NCI-H524 (cell line): Measurements from ENCODE around the gene NIPAL4.

Source experiments
- DNase-seq, 2 experiments: peaks; one replicate each; lab custom pipeline; 2025; lab: John Stamatoyannopoulos, UW

Gene NIPAL4

DNA sequence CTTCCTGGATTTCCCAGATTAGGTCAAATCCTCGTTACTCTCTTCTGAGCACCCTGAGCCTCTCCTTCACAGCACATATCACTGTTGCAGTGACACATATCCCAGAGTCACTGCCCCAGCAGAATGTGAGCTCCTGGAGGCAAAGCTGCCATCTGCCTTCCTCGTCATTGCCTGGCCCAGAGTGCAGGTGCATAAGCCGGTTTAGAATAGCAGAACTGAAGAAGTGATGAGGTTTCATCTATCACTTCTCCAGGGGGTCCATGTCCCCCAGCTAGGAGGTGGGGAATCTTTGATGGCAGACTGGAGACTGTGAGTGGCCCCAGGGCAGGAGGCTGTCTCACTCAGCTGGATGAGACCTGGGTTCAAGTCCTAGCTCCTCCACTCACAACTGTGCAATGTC is 25.8 kb downstream of the NIPAL4 start:
- no peak for DNase-seq

DNA sequence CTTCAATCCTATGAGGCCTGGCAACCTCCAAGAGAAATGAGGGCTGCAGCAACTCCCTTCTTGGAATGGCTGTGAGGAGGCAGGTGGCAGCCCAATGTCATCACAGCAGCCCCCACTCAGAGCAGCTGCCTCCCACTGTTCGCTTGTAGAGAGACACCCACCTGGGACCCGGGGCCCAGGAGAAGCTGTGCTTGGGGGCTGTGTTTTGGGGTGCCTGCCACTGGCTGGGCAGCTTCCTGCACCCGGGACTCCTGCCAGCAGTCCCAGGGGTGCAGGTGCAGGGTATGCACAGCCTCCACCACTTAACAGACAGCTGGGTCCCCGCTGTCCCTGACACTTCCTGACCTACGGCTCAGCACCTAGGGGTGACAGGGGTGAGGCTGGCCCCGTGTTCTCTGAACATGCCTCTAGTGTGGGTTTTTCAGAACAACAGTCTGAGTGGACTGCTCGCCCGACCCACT is 26.2 kb downstream of the NIPAL4 start:
- no peak for DNase-seq

DNA sequence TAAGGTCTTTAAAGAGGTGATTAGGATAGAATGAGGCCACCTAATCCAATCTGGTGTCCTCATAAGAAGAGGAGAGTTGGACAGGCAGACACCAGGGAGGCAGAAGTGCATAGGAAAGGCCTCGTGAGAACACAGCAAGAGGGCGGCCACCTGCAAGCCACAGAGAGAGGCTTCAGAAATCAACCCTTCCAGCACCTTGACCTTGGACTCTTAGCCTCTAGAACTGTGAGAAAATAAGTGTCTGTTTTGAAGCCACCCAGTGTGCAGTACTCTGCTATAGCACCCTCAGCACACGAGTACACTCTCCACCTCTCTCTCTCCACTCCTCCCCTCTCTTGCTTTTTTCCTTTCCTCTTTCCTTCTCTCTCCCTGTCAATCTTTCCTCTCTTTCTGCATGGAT is 26.8 kb downstream of the NIPAL4 start:
- DNase-seq, result no peak

DNA sequence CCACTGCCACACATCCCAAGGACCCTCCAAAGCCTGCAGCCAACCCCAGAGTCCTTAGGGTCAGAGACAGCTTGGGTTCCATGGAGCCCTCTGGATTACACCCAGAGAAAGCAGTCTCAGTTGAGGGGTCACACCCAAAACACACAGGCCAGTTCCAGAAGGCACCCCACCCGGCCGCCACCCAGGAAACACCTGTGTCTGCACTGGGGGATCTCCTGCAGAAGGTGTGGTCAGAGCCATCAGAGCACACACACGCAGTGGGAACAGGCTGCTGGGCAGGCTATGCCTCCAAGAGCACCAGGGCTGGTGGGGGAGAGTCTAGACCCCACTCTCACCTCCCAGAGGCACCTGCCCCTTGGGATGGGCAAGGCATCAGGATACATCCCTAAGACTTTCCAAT is 27.3 kb downstream of the NIPAL4 start:
- DNase-seq, result no peak

DNA sequence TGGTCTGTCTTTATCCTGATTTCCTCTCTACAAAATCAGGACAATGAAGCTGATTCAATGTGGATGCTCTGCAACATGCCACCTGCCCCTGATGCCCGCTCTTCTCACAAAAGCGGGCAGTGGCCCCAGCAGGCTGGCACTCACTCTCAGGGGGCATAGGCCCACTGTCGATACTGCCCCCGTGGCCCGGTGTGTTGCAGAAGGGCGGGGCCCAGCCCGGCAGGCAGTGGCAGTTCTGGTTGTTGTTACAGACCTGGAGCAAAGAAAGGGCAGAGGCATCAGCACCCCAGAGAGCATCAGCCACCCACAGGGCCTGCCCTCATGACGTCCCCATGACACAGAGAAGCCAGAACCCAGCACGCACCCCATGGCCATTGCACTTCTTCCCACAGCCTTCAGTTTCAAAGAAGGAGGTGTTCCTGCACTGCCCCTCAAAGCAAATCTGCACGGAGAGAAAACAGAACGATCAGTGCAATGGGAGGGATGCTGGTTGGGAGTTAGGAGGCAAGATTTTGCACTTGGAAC is 31.5 kb downstream of the NIPAL4 start:
- no peak for DNase-seq

DNA sequence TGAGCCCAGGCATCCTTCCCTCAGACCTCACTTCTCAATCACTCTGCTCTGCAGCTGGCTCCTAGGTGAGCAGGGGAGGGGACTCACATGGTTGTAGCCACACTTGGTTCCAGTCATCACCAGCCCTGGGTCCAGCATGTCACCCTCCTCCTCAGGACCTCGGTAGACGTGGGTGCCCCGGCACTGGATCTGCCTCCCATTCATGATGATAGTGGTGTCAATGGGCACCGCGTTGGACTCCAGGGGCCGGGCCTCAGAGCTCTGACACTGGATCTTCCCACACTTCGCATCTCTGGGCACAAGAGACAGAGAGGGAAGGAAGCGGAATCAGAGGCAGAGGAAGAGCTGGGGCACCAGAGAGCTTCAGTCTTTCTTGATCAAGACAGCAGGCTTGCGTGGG is 32.9 kb downstream of the NIPAL4 start:
- DNase-seq, result no peak

DNA sequence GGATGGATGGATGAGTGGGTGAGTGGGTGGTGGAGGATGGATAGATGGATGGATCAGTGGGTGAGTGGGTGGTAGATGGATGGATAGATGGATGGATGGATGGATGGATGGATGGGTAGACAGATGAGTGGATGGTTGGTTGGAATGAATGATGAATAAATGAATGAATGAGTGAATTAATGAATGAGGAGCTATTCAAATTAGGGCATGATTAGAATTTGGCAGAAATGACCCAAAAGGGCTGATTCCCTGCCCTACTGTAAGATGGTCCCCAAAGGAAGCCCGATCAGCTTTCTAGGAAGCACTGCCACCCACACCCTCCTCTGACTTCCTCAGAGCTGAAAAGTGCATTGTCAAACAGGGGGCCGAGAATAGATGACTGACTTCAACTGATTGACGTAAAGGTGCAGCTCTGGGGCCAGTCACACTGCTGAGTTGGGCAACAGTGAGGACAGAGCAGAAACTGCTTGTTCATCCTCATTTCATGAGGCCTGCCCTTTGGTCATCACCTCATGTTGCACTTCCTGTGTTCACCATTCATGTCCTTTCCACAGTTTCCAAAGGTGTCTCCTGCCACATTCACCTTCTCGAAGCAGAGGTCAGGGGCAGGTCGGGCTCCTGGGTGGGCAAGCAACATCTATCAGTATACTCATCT is 34.3 kb downstream of the NIPAL4 start:
- no peak for DNase-seq

DNA sequence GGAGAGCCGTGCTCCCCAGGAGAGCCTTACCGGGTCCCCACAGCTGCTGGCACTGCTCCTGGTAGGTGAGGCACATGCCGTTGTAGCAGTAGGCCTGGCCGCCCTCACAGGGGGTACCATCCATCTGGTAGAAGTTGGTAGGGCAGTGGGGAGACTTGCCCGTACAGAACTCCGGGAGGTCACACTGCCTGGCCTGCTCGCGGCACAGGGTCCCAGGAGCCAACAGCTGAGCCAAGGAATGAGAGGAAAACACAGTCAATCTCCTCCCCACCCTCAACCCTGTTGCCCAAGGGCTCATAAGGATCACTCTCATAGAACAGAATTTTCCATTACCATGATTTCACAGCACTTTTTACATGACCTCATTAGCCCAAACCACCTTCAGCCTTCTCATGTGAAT is 36.9 kb downstream of the NIPAL4 start:
- DNase-seq, result no peak

DNA sequence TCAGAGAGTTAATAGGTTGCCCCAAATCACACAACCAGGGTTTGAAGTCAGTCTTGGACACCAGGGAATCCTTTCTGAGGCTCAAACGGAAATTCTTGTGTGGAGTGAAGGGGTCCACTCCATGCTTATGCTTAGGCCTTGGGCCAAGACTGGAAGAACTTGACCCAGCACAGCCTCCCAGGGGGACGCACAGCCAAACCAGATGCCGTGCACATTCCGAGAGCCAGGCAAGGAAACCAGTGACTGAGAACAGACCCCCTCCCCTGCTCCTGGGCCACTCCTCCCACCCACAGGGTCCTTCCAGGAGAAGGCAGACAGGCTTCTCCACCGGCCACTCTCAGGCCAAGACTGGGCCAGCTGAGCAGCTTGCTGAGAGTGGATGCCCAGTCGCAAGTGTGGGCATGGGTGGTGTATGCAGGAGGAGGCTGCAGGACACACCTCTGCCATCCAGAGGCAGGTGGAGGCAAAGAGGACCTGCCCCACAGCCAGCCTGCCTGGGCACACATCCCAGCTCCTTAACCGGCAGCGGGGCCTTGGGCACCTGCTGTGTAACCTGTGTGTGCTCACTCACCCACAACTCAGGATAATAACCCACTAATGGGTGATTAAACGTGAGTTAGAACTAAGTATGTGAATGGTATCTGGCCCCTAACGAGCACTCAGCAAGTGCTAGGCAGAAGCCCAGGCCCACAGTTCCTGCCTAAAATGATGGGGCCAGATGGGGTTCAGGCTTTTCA is 38.0 kb downstream of the NIPAL4 start:
- peak in 1 of 2 experiments; percentile 48 for DNase-seq

DNA sequence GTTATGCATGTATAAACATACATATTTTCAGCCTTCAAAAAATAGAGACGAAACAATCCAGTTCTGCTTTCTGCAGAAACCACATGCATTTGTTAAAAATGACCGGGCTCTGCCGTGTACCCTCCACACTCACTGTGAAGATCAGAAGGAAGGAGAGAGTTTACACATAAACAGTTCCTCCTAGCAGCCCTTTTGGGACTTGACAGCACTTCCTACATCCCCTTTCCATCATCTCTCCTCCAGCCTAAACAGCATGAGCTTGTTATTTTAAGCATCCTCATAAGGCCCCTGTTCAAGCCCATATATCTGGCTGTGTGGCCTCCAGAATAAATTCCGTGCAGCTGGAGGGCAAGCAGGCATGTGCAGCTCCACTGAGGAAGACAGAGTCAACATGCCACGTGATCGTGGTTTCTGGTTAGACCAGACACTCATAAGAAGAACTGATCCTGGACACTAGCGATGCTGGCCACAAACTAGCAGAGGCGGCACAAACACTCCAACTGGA is 42.2 kb downstream of the NIPAL4 start:
- no peak for DNase-seq

DNA sequence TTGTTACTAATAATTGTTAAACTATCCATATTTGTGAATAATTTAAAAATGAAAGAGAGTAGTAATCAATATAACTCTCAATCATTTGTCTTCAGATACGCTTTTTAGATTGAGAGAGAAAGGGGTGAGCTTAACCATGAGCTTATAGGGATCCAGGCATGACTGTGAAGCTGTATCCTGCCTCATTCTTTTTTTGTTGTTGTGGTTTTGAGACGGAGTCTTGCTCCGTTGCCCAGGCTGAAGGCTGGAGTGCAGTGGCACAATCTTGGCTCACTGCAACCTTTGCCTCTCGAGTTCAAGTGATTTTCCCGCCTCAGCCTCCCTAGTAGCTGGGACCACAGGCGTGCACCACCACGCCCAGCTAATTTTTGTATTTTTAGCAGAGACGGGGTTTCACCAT is 44.0 kb downstream of the NIPAL4 start:
- no peak for DNase-seq

DNA sequence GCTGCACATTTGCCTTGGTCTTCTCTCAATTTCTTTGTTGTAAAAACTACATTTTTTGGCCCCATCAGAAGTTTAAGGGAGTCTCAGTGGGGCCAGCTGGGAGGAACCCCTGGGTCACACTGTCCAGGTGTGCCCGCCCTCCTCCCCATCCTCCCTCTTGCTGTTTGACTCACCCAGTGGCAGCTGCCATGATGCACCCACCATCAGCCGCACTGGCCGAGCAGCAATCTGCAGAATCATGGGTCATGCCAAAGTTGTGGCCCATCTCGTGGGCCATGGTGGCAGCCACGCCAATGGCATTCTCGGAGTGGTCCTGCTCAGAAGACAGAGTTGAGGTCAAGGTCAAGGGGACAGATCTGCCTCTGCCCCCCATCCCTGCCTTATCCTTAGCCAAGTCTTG is 45.5 kb downstream of the NIPAL4 start:
- no peak for DNase-seq

DNA sequence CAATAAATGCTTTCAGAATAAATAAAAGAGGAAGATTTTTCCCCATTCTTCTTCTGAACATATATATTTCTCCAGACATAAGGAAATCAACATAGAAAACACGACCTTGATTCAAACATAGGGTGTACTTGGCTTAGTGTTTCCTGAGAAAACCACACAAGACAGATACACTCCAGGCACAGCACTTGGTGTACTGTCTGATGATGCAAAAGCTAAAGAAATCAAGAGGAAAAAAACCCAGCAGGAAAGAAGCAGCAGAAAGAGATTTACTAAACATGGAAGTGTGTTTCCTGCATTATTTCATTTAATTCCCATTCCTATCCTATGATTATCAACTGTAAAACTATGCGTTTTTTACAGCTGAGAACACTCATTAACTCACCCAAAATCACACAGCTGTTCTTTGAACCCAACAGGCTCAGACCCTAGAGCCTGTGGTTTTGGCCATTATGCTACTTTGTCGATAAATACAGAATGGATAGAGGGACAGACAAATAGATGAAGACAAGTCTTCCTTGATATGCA is 46.1 kb downstream of the NIPAL4 start:
- no peak for DNase-seq

DNA sequence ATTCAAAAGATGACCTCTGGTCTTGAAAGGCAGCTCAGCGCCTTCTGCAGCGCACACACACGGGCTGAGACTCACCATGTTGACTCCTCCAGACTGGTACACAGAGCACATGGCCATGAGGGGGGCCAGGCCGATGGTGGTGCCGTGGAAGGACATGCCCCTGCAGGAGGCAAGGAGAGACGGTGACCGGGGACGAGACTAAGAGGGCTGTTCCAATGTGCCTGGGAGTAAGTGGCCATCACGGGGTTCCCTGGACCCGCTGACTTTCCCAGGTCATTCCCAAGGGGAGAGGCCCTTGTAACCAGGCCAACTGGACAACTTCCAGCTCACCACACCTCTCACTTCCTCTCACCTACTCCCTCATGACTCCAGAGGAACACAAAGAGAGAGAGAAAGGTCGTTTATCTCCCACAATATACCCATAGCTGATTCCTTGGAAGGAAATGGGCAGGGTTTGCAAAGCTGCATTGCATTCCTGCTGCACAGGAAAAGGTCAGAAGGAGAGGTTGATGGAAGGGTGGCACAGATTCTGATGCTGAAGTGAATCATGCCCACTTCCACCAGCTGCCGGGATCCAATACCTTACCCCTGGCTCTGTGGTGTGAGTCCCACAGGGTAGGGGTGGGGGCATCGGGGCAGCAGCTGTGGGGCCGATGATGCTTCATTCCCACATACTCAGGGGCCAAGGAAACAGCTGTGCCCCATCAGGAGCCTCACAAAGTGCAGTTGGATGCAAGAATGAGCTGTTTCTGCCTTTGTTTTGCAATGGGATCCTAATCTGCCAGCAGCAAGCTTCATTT is 47.2 kb downstream of the NIPAL4 start:
- DNase-seq, result peak in 1 of 2 experiments; percentile 21

DNA sequence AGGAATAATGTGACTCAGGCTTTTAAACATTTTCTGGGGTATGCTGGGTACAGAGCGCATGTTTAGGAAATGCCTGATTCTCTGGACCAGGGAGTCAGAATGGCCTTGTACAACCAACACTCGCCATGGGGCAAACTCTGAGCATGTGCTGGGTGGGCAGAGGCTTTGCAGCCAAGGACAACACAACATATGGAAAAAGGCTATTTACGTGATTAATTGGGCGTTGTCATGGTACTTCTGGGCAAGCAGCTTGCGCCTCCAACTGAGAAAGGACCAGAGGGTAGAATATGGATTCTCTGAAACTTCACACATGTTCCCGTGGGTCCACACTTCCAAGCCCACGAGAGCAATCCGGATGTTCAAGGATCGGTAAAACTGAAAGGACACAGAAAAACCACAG is 49.1 kb downstream of the NIPAL4 start:
- DNase-seq, result peak; percentile 37 to 72

DNA sequence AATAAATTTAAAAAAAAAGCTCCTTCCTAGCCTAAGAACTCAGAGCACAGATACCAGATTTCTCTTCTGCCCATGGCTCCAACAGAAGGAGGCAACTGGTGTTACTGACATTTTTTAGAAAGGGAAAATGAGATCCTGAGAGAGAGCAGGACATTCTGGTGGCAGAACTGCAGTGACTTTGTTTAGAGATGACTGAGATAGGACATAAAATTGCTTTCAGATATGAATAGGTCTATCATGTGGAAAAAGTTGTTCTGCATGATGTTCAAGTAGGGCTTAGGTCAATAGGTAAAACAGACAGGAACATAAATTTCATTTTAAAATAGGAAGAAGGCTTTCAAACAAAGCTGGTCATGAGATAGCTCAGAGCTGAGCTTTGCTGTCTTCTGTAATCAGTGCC is 49.6 kb downstream of the NIPAL4 start:
- no peak for DNase-seq

DNA sequence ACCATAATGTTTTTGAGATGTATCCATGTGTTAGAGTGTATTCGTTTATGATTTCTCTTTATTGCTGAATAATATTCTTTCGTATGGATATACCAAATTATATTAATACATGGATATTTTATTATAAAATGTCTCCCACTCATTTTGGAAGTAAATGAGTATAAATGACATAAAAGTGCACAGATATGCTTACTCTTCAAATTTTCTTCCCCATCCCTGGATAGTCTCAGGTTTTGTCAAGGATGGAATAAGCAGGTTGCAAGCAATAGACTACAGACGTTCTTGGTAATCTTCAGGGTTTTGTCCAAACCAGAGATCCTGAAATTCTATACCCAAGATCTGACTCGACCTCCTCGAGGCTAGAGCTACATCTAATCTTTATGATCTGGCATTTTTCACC is 50.7 kb downstream of the NIPAL4 start:
- DNase-seq, result no peak

DNA sequence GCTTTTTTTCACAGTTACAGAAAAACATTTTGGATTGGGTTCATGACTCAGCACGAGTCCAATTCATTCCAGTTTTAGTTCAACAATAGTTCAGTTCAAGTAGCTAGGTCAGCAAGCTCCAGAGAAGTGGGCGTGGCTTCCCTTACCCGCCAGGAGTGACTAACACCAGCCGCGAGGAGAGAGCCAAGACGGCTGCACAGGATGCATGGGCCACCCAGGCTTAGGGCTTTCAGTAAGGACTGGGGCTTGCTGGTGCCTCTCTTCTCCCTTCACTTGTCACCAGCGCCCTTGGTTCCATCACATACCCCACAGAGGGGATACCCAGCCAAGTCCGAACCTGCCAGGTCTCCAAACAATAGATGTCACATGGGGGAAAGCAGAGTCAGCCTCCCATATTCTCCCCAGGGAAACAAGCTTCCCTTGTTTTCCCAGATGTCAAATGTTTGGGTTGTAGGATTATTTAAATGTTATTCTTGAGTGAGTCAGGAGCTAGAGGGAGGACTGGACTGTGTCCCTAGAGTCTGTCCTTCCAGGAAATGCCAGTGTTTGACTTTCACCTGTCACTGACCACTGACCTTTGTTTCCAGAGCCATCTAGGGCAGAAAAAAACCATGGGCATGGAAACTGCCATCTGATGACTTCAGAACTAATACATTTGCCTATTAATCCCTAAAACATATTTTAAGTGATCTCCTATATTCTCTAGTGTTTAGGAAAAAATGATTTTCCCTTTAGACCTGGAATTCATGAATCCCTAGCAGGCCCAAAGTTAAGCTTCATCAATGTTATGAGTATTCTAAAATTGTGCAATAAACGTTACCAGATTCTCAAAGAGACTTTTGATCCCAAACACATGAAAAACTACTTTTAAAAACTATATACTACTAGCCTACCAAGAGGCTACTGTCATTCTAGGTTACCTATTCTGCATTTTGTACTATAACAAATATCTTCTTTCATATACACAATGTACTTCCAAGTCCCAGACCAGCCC is 51.9 kb downstream of the NIPAL4 start:
- no peak for DNase-seq

DNA sequence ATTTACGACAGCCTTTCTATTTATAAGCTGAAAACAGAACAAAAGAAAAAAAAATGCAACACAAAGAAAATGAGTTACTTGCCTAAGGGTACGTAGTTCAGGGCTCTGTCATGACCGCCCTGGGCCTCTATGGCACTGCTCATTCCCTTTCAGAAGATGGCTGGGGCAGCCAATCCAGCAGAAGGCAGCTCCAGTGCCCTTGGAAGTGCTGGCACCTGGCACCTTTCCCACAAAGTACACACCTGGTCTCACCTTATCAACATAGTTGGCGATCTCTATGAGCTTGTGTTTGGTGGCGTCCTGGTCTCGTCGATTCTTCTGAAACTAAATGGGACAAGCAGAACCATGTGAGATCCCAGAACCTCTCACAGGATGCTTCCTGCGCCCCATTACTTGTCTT is 53.2 kb downstream of the NIPAL4 start:
- DNase-seq, result no peak

DNA sequence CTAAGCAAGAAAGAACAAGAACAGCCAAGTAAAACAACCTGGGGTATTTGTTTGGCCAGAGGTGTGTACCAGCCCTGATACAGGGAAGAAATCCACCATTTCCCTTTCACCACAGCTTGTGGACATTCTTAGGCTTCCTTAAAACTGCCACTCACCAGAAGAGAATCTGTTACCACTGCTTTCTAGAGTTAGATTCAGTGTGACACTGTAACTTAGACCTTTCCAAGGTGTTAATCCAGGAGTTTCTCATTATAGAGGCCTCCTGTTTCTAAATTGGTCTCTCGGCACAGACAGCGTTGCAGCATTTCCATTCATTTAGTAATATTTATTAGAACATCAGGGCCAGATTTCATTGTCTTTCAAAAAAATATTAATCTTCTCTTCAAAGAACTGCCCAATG is 55.0 kb downstream of the NIPAL4 start:
- DNase-seq, result no peak

DNA sequence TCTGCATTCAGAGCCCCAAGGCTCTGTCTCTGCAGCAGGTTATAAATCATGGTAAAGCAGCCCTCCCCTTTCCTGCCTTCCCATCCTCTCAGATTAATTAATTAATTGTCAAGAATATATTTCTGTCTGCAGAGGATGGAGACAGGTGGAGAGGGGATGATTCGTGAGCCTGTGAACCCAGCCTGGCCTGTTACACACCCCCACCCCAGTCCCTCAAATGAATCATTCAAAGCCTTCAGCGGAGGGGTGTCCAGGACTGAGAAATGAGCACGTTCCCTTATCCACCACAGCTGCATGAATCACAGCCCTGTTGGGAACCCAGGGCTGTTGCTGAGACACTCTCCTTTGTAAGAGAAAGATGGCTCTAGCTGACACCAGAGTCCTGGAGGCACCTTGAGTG is 56.0 kb downstream of the NIPAL4 start:
- no peak for DNase-seq
